Liver (tissue), 3 donors: ENCODE measurements around the gene CIITA.

ENCODE experiments used
- ATF3 ChIP-seq: IDR thresholded peaks from 2 replicates; pipeline ENCODE4 v1.6.1; 2016; ENCODE audit warnings: antibody characterized with exemption
- CTCF ChIP-seq: fragments of 150-350 bp; IDR thresholded peaks from 2 replicates; pipeline ENCODE4 v1.5.1; 2017; ENCODE audit warnings: improper control_type of control experiment, low read depth, low read length; ENCODE audit not compliant: missing input control
- EGR1 ChIP-seq, 2 donors: IDR thresholded peaks; 2 replicates each; pipeline ENCODE4 v1.6.1; 2016 to 2018; ENCODE audit warnings: antibody characterized with exemption in 2 of 2, low read depth in 2 of 2
- GABPA ChIP-seq, 2 donors: IDR thresholded peaks in 1 of 2; conservative IDR thresholded peaks in 1 of 2; 2 replicates each; pipeline ENCODE4 v1.6.1; 2016; ENCODE audit warnings: antibody characterized with exemption in 2 of 2, mild to moderate bottlenecking in 1 of 2, moderate library complexity in 1 of 2
- MAX ChIP-seq: IDR thresholded peaks from 2 replicates; pipeline ENCODE4 v1.6.1; 2016; ENCODE audit warnings: antibody characterized with exemption
- REST ChIP-seq: IDR thresholded peaks from 2 replicates; pipeline ENCODE4 v1.6.1; 2016; ENCODE audit warnings: antibody characterized with exemption, mild to moderate bottlenecking
- RXRA ChIP-seq, 2 donors: IDR thresholded peaks; 2 replicates each; pipeline ENCODE4 v1.6.1; 2017 to 2018; ENCODE audit warnings: antibody characterized with exemption in 2 of 2, mild to moderate bottlenecking in 1 of 2
- TAF1 ChIP-seq: conservative IDR thresholded peaks from 2 replicates; pipeline ENCODE4 v1.6.1; 2016; ENCODE audit warnings: antibody characterized with exemption, mild to moderate bottlenecking
- donor health status: healthy.
- donor health status: healthy.

- TF ChIP-seq CTCF (no peak), TAF1 (no peak), GABPA (IDR thresholded peaks at IDR 0.05 in 1 of 2, conservative IDR thresholded peaks at IDR 0.05 in 1 of 2) (no peak), ATF3 (no peak), MAX (no peak), REST (no peak), EGR1 (IDR thresholded peaks at IDR 0.05; ENCODE audit: low read depth in 2 of 2) (no peak), RXRA (IDR thresholded peaks at IDR 0.05) (no peak)
Measured at GRCh38 chr16:10871157-10871991, 5.6 kb upstream of the CIITA start.
